HL-60/S4 treated with phorbol 12-myristate 13-acetate at 8.2 ng/mL for 4 days and 3 days (cell line): ENCODE data around the gene PTMA.
"Not testable (repeated sequence)": the region's sequence is repeated elsewhere in the genome, so short reads cannot be mapped to it uniquely, and the experiment has no call there.

ENCODE experiments used
- in situ Hi-C: fragments of 300-500 bp; cut with MboI; formaldehyde crosslinking; loops from 2 replicates; pipeline ENCODE4 v1.15.0; 2022; ENCODE audit warnings: low sequenced_read_pairs

Gene PTMA, protein sequence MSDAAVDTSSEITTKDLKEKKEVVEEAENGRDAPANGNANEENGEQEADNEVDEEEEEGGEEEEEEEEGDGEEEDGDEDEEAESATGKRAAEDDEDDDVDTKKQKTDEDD

GRCh38 chr2:231707927-231708772, at the start of gene PTMA:
PTMA (plus strand) TSS chr2:231708525; CDS start chr2:231708707, 182 bp downstream.
- in situ Hi-C loops = no loop called here

GRCh38 chr2:231660073-231660472, 48.3 kb upstream of the PTMA start:
- in situ Hi-C loops = not testable (repeated sequence)

GRCh38 chr2:231660860-231661259, 47.5 kb upstream of the PTMA start:
- in situ Hi-C loops = no loop called here

- in situ Hi-C loops = no loop called here
Observed at GRCh38 chr2:231661422-231662027, 46.8 kb upstream of the PTMA start.

- in situ Hi-C loops = no loop called here
Observed at GRCh38 chr2:231662028-231662810, 46.1 kb upstream of the PTMA start.

GRCh38 chr2:231662811-231663457, 45.4 kb upstream of the PTMA start:
- in situ Hi-C loops = no loop called here

GRCh38 chr2:231663458-231664212, 44.7 kb upstream of the PTMA start:
- in situ Hi-C loops = no loop called here

GRCh38 chr2:231664727-231665126, 43.6 kb upstream of the PTMA start:
- in situ Hi-C loops = no loop called here

GRCh38 chr2:231665245-231666170, 42.8 kb upstream of the PTMA start:
- in situ Hi-C loops = no loop called here

DNA sequence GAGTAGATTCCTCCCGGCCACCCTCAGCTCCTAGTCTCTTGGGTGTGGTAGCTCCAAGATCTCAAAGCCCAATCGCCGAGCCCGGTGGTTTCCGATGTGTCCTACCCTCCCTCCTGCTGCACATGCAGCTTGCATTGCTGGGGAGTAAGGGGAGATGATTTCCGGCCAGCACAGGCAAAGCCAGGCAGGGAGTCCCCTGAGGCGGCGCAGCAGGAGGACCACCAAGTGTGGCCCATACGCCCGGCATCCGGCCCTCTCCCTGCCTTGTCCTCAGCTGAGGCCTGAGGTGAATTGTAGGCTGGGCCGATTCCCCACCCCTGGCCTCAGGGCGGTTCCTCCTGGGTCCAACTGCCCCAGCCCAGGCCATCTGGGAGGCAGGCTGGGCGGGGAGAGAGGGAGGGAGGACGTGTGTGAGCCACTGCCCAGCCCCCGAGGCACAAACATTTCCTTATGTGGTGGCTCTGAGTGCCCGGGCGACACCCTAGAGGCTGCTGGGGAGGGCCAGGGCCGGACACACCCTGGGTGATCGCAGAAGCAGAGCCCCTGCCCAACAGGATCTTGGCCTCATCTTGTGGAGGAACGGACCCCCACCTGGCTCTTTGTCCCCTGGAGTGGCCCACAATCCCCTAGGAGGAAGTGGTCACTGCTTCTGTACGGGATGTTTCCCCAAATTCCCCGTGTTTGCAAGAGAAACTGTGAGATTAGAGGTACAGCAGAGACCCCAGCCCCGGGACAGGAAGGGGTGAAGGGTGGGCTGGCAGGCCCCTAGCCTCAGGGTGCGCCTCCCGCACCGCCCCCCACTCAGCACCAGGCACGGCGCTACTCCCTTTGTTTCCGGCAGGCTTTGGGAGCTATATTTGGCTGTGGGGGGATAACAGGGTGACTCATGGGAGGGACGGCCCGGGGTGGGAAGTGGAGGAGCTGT, 41.9 kb upstream of the PTMA start:
- in situ Hi-C loops = no loop called here

DNA sequence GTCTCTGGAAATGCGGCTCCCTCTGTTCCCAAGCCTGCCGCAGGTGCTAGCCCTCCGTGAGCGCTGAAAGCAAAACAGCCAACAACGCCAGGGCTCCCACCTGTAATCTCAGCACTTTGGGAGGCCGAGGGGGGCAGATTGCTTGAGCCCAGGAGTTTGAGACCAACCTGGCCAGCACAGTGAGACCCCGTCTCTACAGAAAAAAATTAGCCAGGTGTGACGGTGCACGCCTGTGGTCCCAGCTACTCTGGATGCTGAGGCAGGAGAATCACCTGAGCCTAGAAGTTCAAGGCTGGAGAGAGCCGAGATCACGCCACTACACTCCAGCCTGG, 41.3 kb upstream of the PTMA start:
- in situ Hi-C loops = no loop called here

DNA sequence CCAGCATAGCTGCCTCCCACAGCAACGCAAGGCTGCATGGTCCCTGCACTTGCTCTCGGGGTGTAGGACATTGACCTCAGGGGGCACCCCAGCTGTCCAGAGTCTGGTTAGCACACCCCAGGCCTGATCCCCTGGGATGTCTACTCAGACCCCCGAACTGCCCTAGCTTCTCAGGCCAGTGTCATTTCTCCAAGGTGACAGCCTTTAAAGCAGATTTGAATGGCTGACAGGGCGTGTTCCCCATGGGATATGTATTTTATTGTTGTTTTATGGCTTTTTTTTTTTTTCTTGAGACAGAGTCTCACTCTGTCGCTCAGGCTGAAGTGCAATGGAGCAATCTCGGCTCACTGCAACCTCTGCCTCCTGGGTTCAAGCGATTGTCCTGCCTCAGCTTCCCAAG, 40.8 kb upstream of the PTMA start:
- in situ Hi-C loops = no loop called here

GRCh38 chr2:231668981-231669380, 39.3 kb upstream of the PTMA start:
- in situ Hi-C loops = no loop called here

DNA sequence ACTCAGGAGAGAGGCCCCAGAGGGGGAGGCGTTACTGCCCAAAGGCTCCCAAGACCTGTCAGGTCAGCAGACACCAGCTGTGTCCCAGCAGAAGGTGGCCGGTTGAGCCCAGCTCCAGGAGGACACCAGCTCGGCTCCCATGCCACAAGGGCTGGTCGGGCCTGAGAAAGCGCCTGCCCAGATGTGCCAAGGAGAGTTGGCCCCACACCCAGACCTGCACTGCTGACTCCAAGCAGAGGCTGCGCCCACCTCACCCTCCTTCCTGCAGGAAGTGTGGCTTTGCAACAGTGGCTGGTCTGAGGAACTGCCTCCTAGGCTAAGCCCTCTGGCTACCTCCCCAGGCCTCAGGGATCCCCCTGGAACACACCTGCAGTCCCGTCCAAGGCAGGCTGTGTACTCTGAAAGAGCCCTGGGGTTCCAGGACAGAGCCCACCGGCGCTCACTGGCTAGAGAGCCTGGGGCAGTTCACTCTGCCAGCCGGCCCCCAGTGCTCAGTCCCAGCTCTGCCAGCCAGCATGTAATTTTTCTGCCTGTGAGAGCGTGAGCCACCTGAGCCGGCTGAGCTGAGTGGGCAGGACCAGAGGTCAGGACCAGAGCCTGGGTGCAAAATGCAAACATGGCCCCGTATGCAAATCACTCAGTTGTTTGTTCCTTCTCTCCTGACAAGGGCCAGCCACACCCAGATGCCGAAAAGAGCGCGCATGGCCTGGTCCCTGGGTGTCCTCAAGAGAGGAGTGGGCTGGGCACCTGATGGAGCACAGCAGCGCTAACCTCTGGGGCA, 36.9 kb upstream of the PTMA start:
- in situ Hi-C loops = no loop called here

DNA sequence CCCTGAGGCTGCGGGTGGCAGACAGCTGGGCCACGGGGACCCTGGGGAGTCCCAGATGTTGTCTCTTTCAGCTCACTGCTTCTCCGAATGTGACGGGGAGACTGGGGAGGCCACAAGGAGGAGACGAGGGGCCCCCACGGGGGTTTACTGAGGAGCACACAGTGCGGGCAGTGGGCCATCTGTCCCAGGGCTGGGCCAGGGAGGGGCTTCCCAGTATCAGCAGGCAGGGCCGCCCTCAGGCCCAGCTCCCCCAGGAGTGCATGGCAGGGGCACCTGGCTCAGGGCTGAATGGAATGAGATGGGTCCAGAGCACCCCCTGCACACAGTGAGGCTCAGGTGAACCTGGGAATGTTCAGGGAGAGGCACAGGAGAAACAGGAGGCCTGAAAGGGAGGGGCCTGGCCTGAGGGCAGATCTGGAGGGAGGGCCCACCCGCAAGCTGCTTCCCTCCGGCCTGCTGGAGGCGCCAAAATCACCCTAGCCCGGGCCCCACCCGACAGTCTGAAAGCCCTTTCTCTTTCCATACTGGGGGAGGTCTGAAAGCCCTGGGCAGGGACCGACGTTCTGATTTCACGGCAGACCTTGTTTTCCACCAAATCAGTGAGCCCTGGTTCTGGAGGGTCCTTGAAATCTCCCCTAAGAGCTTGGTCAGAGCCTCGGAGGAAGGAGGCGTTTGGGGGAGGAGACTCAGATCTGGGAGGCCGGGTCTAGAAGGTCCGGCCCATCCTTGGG, 35.5 kb upstream of the PTMA start:
- in situ Hi-C loops = no loop called here

GRCh38 chr2:231673348-231673770, 35.0 kb upstream of the PTMA start:
- in situ Hi-C loops = no loop called here
